GM18870 (cell line): ENCODE results near the gene TUBB6.

Experiments used
- ATAC-seq: cut with Tn5 transposase; IDR thresholded peaks from one replicate; pipeline ENCODE4 v1.9.1; 2021; ENCODE audit warnings: moderate library complexity; ENCODE audit not compliant: unreplicated experiment

Gene TUBB6

DNA sequence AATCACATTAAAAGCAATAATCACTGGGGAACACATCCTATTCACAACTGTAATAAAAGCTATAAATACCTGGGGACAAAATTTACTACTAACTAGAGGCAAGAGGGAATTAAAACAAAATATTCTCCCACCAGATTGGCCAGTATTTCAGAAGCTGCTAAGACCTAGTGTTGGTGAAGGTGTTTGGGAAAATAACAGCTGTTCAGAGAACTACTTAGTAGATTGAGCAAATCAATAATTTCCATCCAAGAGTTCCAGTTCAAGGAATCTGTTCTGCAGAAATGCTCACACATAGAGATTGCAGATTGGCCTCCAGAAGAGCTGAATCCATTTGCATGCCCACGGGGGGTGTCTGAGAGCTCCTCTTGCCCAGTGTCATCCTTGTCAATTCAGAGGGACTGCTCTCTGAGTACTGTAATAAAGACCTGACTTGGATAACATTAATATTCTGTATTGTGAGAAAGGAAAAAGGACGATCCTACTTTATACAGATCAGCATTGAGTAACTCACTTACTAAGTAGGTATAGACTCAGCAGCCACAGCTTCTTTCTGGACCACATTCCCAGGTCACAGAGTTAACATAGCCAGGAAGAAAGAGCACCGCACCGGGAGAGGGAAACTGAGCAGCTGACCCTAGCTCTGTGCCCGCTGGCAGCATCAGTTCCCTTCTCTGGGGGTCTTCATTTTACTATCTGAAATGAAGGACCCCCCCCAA lies 5.6 kb downstream of the TUBB6 start:
- no peak for ATAC-seq

DNA sequence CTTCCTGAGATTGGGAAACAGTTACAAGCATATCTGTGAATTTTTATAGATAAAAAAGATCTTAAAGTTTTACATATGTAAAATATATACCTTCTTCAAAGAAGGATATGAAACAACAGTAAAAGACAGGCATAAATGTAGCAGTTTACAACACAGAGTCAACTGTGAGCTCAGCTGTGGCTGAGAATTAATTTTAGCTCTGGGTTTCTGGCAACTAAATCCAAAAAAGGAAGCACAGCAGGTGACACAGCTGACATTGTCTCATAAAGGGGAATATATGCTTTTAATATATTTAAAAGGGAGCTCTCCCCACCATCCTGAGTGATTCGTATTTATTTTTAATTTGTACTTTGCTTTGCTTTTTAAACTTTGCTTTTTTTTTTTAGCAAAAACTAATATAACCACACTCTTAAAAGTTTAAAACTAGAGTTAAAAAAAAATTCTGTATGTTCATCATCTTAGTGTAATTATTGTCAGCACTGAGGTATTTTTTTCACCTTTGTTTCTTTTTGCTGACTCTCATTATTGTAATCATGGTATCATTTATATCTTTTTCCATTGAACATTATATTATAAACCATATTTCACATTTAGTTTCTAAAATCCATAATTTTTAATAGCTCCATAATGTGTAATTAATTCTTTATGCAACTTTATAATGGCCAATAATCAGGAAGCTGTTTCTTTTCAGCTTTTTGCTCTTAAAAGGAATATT lies 6.7 kb downstream of the TUBB6 start:
- no peak for ATAC-seq

DNA sequence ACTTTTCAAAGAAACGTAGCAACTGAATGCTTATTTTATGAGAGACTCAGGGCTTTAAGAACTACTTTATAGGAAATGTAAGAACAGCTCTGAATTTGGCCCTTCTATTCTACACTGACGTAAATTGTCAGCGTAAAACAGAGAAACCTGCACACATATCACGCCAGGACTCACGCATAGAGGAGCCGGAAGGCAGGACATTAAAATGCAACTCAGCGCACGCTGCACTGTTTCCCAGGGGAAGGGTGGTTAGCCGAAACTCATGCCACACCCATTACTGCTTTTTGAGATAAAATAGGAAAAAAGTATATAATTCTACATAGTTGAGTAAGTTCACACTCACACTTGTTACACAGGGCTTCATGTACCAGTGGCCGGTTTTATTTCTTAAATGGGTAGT lies 7.4 kb downstream of the TUBB6 start:
- ATAC-seq = no peak

DNA sequence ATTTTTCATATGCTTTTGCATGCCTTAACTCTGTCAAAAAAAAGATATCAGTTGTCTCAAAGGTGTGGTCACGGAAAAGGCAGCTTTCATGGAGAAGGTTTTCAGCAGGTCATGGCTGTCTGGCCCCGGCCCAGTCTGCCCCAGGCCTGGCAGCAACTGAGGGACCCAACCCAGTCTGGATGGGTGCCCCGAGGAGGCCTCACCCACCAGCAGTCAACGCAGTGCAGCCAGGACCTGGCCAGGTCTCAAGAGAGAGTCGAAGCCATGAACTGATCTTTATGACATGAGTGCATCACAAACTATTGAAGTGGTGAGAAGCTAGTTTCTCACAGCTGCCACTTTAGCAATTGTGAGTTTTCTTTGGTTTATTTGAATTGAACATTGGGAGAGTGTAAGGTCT lies 7.9 kb downstream of the TUBB6 start:
- no peak for ATAC-seq

- ATAC-seq = no peak
Measured at GRCh38 chr18:12317664-12318333, 9.8 kb downstream of the TUBB6 start.

GRCh38 chr18:12318334-12318697 lies 10.3 kb downstream of the TUBB6 start:
- no peak for ATAC-seq

GRCh38 chr18:12318857-12319256 lies 10.8 kb downstream of the TUBB6 start:
- no peak for ATAC-seq

DNA sequence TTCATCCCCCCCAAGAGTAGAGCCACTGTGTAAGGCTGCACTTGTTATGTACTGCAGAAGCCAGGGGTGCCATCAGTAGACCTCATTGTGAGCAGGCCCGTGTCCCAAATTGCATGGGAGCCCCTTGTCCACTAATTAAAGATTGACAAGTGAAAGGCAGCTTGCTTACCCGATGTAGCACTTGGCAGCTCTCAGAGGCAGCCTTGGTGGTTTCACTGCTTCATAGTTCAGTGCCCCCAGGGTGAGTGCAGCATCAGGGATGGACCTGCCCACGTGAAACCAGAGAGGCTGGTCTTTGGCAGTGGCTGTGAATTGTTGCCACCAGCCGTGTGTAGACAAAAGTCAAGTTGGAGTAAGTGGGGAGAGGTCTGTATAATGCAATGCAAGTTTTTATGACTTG lies 13.3 kb downstream of the TUBB6 start:
- ATAC-seq = no peak

GRCh38 chr18:12324991-12325725 lies 17.1 kb downstream of the TUBB6 start:
- ATAC-seq = no peak

DNA sequence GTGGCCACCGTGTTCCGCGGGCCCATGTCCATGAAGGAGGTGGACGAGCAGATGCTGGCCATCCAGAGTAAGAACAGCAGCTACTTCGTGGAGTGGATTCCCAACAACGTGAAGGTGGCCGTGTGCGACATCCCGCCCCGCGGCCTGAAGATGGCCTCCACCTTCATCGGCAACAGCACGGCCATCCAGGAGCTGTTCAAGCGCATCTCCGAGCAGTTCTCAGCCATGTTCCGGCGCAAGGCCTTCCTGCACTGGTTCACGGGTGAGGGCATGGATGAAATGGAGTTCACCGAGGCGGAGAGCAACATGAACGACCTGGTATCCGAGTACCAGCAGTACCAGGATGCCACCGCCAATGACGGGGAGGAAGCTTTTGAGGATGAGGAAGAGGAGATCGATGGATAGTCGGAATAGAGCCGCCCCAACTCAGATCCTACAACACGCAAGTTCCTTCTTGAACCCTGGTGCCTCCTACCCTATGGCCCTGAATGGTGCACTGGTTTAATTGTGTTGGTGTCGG lies 17.7 kb downstream of the TUBB6 start:
- ATAC-seq = no peak

- no peak for ATAC-seq
Measured at GRCh38 chr18:12326711-12327460, 18.8 kb downstream of the TUBB6 start.

GRCh38 chr18:12327510-12328178 lies 19.6 kb downstream of the TUBB6 start:
- ATAC-seq = no peak

GRCh38 chr18:12328179-12328823 lies 20.3 kb downstream of the TUBB6 start:
- ATAC-seq = no peak

- ATAC-seq = no peak
Measured at GRCh38 chr18:12329125-12329698, 21.2 kb downstream of the TUBB6 start.

DNA sequence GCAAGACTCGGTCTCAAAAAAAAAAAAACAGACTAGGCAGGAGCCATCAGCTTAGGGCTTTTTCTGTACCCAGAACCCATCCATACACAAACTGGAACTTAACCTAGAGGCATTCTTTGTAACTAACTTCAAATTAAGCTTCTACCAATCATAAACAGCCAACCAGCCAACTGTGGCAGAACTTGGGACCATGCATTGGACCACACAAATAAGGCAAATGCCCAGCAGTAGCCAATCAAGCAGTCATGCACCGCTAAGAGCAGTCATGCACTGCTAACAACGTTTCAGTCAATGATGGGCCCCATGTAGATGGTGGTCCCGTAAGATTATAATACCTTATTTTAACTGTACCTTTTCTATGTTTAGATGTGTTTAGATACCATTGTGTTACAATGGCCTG lies 22.7 kb downstream of the TUBB6 start:
- ATAC-seq = no peak

DNA sequence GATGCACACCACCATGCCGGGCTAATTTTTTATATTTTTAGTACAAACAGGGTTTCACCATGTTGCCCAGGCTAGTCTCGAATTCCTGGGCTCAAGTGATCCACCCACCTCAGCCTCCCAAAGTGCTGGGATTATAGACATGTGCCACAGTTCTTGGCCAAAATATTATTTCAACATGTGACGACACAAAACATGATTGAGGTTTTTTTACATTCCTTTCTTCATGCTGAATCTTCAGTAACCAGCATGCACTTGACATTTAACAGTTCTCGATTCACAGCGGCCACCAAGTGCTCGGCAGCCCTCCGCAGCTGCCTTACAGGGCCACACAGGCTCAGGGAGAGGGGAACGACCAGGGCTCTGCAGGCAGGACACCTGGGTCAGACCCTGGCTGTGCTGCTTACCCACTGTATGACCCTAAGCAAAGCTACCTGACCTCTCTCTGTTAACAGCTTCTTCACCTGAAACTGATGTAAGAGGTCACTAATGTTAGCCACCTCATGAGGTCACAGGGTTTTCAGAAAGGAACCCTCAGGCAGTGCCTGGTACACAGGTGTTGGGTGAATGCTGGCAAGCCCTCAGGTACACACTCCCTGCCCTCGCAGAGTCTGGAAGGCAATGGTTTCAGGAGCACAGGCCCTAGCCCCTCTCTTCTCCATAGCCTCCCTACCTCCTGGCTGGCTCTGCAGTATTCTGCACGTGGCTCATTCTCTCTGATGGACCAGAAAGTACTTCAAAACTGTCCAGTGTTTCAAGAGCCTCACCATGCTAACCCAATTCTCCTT lies 25.7 kb downstream of the TUBB6 start:
- ATAC-seq = no peak

GRCh38 chr18:12334366-12334808 lies 26.3 kb downstream of the TUBB6 start:
- ATAC-seq = no peak

DNA sequence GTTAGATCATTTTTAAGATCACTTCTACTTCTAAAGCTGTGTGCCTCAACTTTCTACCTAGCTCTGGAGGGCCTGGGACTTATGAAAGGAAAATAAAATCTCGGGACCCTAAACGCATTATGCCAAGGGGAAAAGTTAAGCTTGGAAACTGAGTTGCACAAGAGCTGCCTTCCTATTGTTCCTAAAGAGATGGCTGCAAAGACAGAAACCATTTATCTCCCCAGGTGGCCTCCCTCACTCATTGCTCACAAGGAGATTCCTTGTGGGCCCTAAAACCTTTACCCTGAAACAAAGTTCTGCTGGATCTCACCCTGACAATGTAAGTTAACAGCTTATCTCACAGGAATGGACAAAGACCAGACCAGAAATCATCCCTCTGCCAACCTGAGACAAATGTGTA lies 26.8 kb downstream of the TUBB6 start:
- ATAC-seq = no peak
